T-helper 2 cell treated with Interferon-gamma antibody and Interleukin-4, amounts not matched to agents 100 ng/mL and 5 ng/mL, for 36 hours (primary cell): ENCODE measurements around the gene FITM2. TPM values are rescaled to one million over a fixed set of nuclear protein-coding genes. Genes with fewer than 3 reads are reported as not detected.
"Not testable (repeated sequence)": the region's sequence is repeated elsewhere in the genome, so short reads cannot be mapped to it uniquely, and the experiment has no call there.

Experiments
- intact Hi-C: fragments of 100-400 bp; cut with micrococcal nuclease; formaldehyde crosslinking; loops from one replicate; pipeline ENCODE4 v1.15.1; 2023
- total RNA-seq: library from RNA; stranded (reverse); gene quantifications from 2 replicates; pipeline ENCODE4 v1.2.3, GENCODE V29; 2022

The FITM2 gene, protein sequence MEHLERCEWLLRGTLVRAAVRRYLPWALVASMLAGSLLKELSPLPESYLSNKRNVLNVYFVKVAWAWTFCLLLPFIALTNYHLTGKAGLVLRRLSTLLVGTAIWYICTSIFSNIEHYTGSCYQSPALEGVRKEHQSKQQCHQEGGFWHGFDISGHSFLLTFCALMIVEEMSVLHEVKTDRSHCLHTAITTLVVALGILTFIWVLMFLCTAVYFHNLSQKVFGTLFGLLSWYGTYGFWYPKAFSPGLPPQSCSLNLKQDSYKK
- 3.2 and 3.3 TPM in 2 replicates for total RNA-seq

DNA sequence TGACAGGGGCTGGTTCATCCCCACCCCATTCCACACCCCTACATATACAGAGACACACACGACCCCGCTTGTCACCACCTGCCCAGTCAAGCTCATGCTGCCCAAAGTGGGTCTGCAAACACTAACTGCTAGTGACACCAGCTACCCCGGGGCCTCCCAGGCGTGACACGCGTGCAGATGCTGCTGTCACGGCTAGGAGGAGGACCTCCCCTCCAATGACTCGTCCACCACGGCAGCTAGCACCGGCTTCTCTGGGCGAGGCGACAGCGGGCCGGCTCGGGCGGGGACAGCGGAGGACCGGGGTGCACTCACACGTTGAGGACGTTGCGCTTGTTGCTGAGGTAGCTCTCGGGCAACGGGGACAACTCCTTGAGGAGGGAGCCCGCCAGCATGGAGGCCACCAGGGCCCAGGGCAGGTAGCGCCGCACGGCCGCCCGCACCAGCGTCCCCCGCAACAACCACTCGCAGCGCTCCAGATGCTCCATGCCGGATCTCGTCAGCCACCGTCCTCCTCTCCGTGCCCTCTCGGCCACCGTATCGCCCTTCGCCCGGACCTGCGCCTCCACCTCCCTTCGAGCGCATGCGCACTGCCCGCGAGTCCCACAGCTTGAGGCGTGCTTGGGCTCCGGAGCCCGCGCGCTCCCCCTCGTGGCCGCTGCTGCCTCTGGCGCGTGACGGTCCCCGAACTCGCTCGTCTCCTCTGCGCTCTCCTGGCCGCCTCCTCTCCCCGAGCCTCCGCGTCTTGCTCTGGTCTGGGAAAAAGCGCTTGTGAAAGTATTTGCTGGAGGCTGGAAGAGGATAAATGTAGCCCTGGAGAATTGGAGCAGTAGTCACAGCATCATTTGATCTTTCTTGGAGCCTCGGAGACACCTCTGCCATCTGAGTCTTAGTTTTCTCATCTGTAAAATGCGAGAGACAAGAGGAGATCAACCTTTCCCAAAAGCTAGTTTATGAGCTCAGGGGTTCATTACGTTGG is at the start of gene FITM2:
Gene FITM2, minus strand, starts transcription at position 539 of the 976 bp plus-strand sequence. Its CDS starts 54 bp downstream, at position 485.
- intact Hi-C loops: loop anchor here (1.0 to 10.0 kb wide), 6 partner anchors 74 to 334 kb away; partner anchors contain the start of gene TTPAL

DNA sequence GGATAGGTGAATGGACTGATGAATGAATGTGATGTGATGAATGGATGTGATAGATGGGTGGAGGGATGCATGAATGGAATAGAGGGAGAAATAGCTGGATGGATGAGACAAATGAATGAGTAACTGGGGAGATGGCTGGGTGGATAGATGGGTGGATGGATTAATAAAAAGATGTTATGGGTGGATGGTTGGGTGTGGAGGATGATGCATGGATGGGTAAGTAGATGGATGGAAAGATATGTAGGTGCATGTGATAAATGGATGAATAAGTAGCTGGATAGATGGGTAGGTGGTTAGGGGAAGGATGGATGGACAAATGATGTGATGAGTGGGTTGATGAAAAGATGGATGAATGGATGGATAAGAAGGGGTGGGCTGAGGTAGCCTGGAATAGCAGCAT is 49.2 kb upstream of the FITM2 start:
- intact Hi-C loops: no loop called here

DNA sequence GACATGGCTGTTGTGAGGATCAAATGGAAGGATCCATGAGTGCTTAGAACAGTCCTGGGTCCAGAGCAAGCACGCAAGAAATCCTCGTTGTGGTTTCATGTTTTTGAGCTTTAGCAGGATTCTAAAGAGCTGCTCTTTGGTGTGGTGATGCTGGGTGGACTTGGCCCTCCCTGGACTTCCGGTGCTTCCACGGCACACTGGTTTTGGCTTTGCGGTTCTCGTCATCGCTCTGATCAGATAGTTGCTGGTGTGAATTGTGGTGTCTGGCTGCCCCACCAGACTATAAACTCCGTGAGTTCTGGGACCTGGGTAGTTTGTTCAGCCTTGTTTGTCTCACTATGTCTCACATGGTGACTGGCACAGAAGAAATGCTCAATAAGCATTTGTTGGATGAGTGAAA is 47.8 kb upstream of the FITM2 start:
- intact Hi-C loops: no loop called here

DNA sequence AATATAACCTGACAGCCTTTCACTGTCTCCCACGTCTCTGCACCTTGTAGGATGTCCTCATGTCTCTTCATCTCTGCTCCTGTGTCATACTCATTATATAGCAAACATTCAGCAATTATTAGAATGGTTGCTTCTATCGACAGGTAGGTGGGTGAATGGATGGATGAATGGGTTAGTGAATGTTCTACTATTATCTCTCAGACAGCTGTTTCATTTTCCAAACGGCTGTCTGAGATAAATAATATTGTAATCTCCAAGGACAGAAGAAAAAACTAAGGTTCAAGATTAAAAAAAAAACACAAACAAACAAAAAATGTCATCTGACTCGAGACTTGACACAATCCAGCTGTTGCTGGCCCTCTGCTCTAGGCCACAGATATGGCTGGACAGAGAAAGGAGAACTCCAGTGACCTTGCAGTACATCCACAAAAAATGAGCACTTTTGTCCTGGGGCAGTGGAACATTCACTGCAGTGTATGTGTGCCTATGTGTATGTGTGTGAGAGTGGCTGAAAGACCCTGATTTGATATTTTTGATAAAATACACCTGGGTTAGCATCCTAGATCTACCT is 46.6 kb upstream of the FITM2 start:
- intact Hi-C loops: no loop called here

DNA sequence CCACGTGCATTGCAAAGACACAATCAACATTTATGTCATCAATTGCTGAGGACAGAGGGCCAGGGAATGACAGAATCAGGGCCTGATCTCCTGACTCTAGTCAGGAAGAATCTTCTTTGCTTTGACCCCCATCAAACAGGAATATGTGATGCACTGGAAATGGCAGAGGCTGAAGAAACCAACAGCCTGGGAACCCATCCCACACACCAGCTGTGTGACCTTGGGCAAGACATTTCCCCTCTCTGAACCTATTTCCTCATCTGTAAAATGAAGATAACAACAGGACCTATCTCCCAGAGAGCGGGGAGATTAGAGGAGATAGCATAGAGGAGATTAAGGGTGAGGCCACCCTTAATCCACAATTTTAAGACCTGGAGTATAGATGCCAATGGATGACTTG is 46.0 kb upstream of the FITM2 start:
- intact Hi-C loops: no loop called here

DNA sequence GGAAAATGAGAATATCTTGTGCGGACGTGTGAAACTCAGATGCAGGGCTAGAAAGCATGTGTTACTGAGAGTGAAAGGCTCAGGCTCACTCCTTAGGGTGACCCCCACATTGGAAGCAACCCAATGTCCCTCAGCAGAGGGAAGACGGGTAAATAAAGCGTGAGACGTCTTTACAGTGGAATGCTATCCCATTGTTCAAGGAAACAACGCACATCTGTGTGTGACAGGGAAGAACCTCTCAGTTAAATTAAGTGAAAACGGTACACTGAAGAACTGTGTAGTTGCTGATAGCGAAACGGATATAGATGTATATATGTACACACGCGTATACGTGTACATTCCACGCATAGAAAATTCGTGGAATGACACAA is 45.3 kb upstream of the FITM2 start:
- intact Hi-C loops: no loop called here

DNA sequence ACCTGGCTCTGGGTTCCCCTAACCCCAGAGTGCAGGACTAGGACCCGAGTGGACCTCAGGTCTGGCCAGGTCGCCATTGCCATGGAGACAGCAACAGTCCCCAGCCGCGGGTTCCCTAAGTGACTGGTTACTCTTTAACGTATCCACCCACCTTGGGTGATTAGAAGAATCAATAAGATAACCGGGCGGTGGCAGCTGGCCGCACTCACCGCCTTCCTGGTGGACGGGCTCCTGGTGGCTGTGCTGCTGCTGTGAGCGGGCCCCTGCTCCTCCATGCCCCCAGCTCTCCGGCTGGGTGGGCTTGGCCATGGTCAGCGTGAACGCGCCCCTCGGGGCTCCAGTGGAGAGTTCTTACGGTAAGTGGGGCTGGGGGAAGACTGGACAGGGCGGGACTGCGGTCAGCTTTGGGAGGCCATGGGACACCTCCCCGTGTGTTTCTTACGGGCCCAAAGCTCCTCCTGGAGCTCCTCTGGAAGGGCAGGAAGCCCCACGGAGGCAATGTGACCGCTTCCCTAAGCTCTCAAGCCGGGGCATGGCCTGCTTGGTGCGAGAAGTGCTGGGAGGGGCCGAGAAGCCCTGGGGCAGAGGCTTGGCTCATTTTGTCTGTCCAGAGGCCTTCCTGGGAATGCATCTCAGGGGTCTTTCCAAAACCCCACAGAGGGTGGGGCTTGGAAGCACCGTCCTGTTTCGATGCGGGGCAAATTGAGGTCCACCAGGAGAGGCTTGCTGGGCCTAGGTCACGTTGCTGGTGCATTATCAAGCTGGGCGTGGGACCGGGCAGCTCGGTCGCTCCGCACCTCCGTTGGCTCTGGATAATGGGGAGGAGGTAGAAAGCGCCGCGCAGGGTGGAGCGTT is 44.7 kb upstream of the FITM2 start, which contains the start of gene HNF4A:
Gene HNF4A, plus strand, starts transcription at position 202 of the 855 bp plus-strand sequence. Its CDS starts 106 bp downstream, at position 308.
- intact Hi-C loops: no loop called here

DNA sequence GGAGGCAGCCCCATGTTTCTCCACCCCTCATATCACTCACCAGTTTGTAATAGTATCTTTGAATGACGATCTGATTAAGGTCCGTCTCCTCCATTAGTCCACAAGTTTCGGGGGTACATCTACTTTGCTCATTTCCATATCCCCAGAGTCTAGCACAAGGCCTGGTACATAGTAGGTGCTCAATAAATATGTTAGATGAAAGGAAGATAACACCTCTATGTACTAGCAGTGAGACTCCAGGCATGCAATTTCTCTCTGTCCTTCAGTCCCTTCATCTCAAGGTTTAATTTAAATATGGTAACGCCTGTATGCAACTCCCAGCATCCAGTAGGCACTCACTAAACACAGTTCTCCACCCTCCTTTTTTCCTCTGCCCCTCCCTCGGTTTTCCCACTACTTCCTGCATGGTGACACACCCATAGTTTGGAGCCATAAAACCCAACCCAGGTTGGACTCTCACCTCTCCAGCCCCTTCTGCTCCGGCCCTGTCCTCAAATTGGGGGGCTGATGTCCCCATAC is 44.0 kb upstream of the FITM2 start:
- intact Hi-C loops: no loop called here

DNA sequence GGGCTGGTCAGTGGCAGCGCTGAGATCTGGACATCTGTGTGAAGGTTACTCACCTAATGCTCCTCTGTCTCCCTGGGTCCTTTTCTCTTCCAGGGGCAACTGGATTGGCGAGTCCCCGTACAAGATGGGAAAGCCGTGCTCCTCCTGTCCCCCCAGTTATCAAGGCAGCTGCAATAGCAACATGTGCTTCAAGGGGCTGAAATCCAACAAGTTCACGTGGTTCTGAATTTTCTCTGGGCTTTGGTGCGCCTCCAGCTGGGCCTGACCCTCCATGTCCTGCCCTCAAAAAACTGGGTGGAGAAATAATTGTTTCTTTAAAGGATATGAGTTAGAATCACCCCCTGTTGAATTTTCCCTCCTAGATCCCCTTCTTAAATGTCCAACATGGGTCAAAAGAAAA is 39.6 kb upstream of the FITM2 start:
- intact Hi-C loops: no loop called here

DNA sequence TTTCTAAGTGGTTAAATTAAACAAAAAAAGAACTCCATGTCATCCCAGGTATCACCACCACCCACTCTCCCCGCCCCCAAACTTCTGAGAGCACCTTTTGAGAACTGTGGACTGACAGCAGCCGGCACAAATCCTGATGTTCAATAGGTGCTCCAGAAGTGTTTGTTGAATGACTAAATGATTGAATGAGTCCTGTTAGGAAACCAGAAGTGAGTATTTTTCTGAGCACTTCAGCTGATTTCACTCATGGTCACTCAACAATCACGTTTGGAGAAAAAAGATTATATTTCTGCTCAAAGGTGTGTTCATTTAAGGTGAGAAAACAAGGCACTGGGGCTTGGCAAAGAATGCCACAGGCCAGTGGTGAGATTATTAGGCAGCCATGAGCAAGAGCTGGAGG is 38.3 kb upstream of the FITM2 start:
- intact Hi-C loops: no loop called here

DNA sequence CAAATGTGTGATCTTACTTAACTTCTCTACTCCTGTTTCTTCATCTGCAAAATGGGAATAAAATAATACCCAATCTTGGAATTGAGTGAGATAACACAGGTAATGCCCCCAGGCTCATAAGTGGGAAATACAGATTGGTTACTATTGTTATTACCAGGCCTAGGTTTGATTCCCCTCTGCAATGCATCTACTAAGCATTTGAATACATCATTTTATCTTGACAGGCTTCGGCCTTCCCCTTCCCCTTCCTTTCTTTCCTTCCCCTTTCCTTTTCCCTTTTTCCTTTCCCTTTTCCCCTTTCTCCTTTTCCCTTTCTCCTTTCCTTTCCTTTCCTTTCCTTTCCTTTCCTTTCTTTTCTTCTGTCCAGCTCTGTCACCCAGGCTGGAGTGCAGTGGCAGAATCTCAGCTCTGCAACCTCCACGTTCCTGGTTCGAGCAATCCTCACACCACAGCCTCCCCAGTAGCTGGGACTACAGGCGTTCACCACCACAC is 37.2 kb upstream of the FITM2 start:
- intact Hi-C loops: no loop called here

DNA sequence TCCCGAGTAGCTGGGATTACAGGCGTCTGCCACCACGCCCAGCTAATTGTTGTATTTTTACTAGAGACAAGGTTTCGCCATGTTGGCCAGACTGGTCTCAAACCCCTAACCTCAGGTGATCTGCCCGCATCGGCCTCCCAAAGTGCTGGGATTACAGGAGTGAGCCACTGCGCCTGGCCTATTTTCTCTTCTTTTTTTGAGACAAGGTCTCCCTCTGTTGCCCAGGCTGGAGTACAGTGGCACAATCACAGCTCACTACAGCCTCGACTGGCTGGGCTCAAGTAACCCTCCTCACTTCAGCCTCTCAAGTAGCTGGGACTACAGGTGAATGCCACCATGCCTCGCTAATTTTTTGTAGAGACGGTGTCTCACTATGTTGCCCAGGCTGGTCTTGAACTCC is 34.9 kb upstream of the FITM2 start:
- intact Hi-C loops: not testable (repeated sequence)

DNA sequence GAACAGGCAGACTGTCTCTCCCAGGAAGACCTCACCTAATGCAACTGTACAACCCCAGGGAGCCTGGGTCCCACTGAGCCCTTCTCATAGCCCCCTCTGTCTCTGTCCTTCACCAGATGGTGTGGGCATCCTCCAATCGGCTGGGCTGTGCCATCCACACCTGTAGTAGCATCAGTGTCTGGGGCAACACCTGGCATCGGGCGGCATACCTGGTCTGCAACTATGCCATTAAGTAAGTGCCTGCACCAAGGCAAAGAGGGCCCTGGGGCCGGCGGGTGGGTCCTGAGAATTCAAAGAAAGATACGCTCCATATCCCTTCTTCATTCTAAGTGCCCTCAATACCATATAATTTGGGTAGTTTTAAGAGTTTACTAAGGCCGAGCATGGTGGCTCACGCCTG is 34.1 kb upstream of the FITM2 start:
- intact Hi-C loops: no loop called here

DNA sequence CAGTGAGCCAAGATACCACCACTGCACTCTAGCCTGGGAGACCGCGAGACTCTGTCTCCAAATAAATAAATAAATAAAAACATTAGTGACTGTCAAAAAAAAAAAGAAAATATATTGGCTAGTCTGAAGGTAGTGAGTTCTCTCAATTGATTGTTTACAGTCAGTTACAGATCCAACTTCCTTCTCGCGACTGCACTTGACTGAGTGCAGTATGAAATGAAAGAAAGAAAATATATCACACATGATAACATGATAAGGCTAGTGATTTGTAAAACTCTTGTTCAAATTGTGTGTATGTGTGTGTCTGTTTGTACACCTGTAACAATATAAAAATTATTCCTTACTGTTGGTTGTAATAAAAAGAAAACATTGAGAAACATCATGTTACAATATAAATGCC is 33.7 kb upstream of the FITM2 start:
- intact Hi-C loops: no loop called here

DNA sequence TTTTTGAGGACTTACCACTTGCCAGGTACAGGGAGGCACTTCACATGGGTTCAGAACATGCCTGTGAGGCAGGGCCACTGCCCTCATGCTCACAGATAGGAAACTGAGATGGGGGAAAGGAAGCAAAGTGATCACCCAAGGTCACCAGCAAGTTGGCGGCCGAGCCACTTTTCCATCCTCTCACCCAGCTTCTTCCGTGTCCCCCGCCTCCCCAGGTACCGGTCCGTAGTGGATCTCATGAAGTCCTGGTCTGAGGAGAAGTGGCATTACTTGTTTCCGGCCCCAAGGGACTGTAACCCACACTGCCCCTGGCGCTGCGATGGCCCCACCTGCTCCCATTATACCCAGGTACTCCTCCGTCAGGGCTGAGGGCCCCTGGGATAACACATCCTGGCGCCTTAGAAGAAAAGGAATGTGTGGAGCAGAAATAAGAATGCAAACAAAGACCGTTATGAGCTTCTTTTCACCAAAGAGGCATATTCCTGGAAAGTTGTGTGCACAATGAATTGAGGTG is 32.2 kb upstream of the FITM2 start:
- intact Hi-C loops: no loop called here

DNA sequence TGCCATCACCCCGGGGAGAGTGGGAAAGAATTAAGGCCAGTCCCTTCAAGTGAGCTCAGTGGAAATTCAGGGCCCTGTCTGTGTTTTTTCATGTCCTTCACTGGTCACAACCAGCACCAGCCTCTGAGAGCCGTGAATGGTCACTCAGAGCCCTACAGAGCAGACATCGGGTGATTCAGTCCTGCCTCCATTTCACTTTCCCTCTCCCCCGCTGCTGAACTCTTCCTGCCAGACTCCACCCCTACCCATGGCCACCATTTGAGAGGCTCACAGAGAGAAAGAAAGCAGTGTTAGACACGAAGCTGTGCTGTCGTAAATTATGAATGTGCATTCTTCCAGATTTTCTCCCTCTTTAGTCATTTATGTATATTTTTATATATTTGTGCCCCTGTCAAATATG is 31.2 kb upstream of the FITM2 start:
- intact Hi-C loops: no loop called here

DNA sequence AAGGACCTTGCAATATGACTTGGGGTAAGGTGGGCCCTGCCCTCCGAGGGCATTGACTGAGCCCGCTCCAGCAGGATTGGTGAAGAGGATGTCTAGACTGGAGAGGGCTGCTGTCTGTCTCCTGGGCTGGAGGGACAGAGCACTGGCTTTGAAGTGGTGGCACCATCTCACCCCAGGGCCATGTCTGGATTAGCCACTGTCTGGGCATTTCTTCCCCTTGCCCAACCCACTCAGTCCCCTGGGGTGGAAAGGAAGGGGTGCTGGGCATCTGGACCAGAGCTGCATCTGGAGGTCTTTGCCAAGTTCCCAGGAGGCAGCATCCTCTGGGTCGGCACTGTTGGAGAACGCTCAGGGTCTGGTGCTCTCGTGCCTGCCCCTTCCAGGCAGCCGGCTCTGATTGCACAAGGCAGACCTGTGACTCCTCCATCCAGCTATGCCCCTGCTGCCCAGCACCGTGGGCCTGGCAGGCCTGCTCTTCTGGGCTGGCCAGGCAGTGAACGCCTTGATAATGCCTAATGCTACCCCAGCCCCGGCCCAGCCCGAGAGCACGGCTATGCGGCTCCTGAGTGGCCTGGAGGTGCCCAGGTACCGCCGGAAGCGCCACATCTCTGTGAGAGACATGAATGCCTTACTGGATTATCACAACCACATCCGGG is 25.9 kb upstream of the FITM2 start, which contains the start of gene R3HDML:
Gene R3HDML, plus strand, starts transcription at position 319 of the 656 bp plus-strand sequence. Its CDS starts 115 bp downstream, at position 434.
- intact Hi-C loops: no loop called here

DNA sequence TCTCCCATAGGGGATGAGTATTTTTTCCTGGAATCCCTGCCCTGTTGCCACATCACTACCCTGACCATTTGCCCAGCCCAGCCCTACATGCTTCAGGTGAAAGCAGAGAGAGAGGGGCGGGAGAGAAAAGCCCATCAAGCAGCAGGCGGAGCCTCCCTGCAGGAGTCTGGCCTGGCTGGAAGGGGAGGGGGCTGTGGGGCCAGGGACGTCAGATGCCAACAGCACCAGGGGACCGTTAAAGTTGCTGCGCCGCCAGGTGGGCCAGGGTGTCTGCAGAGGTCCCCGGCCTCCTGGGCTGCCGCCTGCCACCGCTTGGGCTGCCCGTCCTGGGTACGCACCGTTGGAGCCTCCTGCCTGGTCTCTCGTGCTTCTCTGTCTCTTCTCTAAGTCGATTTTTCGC is 25.1 kb upstream of the FITM2 start:
- intact Hi-C loops: no loop called here

DNA sequence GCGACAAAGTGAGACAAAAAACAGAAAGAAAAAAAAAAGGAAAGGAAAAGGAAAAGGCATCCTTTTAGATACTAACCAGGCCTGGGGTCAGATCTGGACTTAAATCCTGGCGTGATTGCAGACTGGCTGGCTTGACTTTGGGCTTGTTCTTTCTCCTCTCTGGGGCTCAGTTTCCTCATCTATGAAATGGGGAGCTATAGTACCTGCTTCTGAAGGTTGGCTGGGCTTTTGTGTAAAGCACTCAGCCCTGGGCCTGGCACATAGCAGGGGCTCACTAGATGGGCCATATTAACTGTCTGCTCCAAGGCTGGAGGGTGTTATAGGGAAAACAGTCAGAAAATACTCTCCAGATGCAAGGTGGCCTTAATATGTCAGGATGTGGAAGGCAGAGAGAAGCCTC is 24.7 kb upstream of the FITM2 start:
- intact Hi-C loops: no loop called here

DNA sequence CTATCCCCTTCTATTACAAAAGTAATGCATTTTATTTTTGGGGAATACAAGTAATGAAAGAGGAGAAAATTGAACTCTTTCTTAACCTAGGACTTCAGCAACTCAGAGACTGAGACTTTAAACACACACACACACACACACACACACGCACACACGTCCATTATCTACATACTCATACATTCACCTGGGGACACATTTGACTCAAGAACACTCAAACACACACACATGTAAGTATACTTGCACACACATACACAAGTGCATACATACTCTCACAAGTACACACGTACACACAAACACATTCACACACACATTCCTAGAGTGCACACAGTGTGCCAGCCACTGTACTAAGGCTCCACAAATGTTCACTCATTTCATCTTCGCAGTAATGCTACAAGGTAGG is 23.7 kb upstream of the FITM2 start:
- intact Hi-C loops: no loop called here
